NCI-H1105 treated with DMSO at 0.1 percent for 48 hours (cell line): ENCODE data around the gene PRKCD.

Experiments
- DNase-seq: peaks from one replicate; lab custom pipeline; 2025; lab: John Stamatoyannopoulos, UW

Gene PRKCD

DNA sequence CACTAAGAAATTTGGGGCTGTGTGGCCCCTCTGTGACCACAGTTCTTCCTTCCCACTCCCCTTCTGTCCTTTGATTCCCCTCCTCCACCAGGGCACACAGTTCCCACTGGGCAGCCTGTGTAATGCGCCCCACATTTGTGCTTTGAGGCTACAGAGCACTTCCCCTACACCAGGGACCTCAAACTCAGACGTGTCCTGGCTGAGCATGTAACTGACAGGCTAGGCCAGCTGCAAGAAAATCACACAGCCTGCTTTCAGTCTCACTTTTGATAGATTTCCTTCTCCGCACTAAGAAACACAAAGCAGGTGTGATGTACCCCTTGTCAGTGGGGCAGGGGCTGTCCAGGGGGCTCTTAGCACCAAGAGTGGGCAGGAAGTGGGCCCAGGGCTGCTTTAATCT is 29.6 kb downstream of the PRKCD start:
- DNase-seq: no peak

DNA sequence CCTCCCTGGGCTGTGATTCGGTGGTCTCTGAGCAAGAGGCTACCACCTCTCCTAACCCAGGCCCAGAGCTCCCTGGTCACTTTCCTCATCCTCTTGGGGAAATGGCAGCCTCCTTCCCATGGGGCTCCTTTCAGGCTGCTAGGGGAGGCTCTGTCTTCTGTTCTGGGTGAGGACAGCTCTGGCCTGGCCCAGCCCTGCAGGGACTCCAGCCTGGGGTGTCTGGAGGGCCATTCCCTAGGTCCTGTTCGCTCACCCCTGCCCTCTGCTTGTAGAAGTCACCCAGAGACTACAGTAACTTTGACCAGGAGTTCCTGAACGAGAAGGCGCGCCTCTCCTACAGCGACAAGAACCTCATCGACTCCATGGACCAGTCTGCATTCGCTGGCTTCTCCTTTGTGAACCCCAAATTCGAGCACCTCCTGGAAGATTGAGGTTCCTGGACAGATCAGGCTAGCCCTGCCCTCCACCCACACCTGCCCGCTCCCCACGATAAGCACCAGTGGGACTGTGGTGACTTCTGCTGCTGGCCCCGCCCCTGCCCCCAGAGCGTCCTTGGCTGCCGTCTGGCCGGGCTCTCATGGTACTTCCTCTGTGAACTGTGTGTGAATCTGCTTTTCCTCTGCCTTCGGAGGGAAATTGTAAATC is 30.9 kb downstream of the PRKCD start:
- no peak for DNase-seq

DNA sequence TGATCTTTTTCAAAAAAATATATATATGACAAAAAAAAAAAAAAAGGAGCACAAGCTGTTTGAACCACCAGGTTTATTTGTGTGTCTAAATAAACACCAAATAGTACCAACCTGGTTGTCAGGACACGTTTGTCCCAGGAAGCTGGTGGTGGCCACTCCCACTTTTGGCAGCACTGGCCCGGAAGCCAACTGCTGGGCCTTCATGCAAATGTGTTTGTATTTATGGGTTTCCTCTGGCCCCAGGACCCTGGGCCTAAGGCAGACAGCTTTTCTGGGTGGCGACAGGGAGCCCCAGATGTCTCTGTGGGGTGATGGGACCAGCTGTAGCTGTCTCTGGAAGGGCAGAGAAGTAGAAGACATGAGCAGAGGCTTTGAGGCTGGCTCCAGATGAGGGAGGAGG is 31.6 kb downstream of the PRKCD start:
- no peak for DNase-seq

DNA sequence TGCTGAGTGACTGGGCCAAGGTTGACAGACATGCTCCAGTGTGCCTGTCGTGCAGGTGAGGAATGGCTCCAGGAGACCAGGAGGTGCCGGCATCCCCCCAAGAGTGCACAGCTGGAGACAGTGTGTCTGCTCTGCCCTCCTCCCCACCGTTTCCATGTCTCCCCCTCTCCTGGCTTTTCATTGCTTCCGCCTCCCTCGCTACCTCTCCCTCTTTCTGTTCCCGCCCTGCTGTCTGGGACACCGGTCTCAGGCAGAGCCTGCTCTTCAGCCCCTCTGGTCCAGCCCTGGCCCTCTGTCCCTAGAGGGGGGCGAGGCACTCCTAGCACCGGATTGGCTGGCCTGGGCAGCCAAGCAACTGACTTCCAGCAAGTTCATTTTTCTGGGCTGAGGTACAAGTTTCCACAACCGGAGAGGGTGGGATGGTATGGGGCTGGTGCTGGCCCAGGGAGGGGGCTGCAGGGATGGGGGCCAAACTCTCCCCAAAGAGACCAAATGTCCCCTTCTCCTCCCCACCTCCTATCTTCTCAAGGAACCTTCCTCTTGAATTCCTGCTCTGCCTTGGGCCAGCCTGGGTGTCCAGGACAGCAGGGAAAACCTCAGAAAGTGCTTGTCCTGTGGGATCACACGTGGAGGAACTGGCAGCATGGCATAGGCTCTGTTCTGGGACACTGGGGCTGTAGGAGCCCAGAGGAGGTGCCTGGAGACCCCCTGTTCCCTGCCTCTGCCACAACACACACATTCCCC is 32.6 kb downstream of the PRKCD start:
- no peak for DNase-seq

DNA sequence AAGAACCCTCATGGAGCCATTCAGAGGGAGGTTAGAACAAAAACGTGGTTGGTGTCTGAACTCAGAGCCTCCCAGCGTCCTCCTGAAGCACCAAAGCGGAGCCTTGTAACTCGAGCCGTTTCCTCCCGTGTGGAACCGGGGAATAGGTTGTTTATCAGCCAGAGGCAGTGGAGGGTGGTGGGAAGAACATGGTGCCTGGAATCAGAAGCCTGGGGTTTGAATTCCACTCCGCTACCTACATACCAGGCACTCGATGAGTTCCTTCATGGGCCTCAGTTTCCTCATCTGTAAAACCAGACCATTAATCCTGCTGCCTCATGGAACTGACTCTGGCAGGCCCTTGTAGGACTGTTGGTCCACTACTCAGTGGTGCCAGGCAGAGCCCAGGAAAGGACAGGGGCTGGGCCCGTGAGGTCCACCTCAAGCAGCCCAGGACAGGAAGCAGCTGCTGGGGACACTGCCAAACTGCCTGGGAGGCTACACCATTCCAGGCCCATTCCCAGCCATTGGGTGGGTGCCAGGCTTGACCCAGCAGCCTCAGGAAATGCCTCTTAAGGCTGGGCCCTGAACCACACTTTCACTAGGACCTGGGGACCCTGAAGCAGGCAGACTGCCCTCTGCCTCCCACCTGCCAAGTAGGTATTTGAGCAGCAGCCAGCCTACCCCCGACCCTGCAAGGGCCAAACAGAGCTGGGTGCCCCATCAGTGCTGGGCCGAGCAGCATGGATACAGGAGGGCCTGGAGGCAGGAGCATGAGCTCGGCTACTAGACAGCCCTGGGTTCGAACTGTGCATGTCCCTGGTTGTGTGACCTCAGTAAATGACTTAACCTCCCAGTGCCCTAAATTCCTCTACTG is 33.4 kb downstream of the PRKCD start:
- DNase-seq: no peak

DNA sequence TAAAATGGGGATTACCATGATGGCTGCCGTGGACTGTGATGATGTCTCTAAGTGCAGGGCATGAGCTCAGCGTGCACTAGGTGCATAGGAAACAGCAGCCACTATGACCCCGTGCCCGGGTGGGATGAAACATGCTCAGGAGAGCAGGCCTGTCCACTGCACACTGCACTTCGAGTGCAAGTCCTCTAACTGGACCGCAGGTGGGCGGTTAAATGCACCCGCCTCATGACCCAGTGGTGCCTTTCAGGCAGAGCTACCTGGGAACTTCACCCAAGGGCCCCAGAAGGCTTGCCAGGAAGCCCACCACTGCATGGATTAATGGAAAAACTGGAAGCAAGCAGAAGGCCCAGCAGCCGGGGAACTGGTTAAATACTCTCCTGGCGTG is 34.0 kb downstream of the PRKCD start:
- no peak for DNase-seq

DNA sequence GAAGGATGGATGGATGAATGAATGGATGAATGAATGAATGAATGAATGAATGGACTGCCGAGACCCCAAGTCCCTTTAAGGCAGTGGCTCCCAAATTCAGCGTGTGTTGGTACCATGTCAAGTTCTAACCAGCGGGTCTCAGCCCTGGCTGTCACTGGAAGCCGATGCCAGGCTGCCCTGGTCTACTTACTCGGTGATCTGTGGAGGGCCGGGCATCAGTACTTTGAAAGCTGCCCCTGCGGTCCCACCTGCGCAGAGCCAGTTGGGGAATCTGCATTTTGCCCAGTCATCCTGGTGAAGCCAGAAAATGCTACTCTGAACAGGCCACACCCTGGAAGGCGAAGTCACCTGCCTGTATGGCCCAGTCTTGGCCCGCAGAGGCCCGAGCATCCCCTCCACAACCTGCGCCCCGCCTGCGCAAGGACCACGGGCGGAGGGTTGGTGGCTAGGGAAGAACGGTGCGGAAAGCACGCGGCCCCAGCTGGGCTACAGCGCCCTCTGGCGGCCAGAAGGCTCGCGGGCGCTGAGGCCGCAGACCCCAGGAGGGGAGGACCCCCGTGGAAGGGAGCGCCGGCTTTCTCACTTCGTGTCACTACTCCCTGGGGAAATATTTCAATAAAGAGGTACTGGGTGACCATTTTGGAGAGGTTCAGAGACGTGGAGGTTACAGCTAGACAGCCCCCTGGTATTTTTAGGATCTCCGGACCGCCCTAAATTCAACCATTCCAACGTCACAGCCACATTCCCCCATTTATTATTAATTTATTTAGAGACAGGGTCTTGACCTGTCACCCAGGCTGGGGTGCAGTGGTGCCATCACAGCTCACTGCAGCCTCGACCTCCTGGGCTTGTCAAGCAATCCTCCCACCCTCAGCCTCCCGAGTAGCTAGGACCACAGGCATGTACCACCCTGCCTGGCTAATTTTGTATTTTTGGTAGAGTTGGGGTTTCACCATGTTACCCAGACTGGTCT is 34.9 kb downstream of the PRKCD start:
- DNase-seq: no peak

DNA sequence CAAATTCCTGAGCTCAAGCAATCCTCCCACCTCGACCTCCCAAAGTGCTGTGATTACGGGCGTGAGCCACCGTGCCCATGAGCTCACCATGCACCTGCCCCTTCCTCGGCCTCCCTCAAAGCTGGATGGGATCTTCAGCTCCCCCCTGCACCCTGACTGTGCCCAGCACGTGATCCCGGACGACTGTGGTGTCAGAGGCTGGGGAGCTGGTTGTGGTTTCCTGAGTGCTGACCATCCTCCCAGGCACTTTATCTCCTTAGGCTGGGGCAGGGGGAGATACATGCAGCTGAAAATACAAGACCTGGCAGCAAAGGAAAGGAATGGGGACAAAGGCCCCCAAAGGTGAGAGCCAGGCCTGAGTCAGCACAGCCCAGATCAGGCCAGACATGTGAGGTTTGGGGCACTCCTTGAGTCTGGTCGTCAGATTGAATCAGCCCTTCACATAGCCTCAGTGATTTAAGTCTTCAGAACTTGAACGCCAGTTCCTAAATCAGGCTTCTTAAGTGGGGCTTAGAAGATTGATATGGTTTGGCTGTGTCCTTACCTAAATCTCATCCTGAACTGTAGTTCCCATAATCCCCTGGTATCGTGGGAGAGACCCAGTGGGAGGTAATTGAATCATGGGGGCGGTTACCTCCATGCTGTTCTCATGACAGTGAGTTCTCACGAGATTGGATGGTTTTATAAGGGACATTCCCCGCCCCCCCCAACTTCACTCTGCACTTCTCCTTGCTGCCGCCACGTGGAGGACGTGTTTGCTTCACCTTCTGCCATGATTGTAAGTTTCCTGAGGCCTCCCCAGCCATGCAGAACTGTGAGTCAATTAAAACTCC is 35.8 kb downstream of the PRKCD start:
- DNase-seq: no peak

DNA sequence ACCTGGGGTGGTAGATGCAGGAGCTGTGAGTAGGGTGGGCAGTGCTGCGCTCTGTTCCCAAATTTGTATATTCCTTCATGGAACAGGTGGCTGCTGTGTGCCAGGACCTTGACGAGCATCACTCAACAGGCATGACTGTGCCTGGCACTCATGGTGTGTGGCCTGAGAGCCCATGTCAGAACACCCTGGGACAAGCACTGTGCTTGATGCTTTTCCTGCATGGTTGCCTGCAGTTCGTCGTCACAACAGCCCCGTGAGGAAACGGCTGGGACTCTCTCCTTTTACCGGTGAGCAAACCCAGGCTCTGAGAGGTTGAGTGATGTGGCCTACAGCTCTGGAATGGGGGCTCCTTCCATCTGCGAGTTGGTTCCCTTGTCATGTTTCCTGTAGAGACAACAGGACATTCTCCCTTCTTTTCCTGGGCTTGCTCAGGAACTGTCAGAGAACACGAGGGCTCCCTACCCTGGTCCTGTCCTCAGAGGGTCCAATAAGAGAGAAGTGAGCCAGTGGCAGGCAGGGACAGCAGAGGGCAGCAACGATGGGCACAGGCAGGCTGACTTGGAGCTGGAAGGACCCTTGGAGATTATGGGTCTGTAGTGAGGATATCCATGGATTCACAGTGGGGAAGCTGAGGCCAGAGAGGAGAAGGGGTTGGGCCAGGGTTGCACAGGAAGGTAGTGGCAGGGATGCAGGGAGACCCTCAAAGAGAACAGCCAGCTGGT is 37.4 kb downstream of the PRKCD start:
- no peak for DNase-seq

DNA sequence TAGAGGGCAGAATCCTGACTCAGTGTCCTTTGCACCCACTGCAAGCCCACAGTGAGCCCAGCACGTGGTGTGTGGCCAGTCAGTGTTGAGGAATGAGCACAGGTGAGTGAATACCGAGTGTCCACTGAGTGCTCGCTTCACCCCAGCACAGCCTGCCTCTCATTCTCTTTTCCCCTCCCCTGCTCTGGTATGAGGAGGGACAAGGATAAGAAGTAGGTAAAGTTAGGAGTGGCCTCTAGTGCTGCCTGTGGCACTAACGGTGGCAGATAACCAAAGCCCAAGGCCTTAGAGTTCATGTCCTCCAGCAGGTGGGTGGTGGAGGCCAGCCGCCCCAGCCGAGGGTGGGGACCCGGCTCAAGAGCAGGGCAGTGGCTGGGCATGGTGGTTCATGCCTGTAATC is 38.0 kb downstream of the PRKCD start:
- DNase-seq: no peak

DNA sequence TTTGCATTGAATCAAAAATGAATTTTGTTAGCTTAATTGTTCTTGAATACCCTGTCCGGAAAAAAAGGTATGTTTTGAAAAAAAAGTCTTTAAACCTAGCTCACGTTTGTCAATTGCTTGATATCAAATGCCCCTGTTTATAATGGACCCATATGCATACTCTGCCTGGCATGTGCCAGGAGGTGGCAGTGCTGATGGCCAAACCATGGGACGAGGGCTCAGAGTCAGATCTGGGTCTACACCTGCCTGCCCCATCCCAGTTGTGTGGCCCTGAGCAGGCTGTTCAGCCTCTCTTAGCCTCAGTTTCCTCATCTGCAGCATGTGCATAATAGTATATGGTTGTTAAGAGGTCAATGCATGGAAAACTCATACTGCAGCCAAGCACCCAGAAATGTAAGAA is 38.8 kb downstream of the PRKCD start:
- no peak for DNase-seq

DNA sequence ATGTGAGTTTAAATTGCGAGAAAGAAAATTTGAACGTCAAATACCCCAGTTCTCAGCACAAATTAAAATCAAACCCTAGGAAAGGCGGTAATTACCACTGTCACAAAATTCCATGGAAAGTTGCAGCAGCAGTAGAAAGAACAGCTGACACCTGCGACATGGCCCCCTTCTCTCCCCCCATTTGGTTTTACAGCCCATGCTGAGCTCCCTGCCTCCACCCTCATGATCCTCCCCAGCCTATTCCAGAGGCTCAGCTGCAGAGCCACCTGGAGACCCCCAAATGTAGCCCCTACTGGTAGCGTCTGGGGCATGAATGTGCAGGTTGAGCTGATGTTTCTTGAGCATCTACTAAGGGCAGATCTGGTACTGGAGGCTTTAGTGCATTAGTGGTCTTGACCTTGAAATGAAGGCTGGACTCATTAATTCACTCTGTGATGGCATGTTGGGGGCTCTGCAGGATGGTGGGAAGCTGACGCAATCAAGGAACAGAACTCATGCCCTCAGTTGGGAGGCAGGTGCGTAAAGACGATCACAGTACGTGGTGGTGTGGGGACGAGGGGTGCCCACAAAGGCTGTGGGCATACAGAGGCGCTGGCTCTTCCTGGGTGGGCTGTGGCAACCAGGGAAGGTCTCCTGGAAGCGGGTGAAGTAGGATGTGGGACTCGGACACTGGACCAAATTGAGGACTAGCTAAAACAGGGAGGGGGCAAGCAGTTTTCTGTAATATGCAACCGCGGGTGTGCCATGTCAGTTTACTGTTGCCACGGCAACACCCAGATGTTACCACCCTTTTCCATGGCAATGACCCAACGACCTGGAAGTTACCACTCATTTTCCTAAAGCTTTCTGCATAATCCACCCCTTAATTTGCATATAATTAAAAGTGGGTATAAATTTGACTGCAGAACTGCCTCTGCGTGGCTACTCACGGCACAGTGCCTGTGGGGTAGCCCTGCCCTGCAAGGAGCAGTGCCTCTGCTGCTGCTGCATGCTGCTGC is 39.8 kb downstream of the PRKCD start:
- DNase-seq: no peak

DNA sequence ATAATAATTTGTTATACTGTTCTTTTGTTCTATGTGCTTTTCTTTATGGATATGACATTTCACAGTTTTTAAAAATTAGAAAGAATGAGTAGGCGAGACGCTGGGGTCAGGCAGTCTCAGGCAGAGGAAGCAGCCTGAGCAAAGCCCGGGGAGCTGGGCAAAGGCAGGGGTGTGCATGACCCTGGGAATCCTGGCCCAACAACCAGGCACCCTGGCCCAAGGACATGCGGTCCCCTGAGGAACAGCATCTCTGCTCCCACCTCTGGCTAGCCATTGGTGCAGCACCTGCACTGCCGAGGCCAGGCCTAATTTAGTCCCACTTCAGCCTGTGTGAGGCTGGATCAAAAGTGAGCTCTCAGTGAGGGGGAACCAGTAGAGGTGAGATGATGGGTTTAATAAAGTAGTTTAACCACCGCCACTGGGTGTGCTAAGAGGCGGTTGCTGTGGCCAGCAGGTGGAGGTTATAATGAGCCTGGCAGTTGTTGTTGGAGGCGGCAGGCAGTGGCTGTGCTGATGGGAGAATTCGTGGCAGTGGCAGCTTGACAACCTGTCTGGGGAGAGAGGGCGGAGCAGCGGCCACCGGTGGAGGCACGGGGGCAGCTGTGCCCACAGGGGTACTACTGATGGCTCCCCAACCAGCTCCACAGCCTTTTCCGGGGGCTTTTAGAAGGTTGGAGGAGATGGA is 41.5 kb downstream of the PRKCD start:
- no peak for DNase-seq

DNA sequence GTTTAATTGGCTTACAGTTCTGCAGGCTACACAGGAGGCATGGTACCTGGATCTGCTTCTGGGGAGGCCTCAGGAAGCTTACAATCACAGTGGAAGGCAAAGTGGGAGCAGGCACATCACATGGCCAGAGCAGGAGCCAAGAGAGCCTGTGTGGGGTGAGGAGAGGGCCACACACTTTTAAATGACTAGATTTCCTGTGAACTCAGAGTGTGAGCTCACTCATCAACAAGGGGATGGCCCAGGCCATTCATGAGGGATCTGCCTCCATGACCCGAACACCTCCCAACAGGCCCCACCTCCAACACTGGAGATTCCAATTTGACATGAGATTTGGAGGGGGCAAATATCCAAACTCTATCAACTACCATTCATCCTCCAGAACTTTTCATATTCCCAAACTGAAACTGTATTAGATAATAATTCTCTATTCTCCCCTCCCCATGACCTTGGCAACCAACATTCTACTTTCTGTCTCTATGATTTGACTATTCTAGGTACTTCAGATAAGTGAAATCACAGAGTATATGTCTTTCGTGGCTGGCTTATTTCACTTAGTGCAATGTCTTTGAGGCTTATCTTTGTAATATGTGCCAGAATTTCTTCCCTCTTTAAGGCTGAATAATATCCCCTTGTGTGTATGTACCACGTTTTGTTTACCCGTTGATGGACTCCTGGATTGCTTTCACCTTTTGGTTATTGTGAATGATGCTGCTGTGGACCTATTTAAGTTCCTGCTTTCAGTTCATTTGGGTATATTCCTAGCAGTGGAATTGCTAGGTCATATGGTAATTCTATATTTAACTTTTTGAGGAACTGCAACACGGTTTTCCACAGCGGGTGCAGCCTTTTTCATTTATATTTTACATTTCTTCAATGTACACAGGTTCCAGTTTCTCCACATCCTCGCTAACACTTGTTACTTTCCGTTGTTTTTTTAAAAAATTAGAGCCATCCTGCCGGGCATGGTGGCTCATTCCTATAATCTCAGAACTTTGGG is 51.0 kb downstream of the PRKCD start:
- DNase-seq: no peak

DNA sequence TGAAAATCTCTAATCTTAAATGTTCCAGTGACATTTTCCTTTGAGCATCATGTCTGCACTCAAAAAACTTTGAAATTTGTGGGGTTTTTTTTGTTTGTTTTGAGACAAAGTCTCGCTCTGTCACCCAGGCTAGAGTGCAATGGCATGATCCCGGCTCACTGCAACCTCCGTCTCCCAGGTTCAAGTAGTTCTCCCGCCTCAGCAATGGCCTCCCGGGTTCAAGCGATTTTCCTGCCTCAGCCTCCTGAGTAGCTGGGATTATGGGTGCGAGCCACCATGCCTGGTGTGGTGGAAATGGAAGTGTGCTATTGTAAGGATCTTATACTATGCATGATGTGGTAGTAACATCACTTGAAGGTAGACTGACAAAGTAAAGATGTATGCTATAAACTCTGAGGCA is 52.3 kb downstream of the PRKCD start:
- DNase-seq: no peak

DNA sequence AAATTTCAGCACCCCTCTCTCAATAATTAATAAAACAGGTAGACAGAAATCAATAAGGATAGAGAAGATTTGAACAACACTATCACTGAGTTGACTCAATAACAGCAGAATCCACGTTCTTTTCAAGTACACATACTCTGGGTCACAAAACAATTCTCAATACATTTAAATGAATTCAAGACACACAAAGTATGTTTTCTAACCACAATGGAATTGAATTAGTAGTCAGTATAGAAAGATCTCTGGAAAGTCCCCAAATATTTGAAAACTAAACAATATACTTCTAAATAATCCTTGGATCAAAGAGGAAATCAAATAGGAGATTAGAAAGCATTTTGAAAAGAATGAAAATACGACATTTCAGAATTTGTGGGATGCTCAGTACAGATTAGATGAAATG is 54.8 kb downstream of the PRKCD start:
- DNase-seq: no peak

DNA sequence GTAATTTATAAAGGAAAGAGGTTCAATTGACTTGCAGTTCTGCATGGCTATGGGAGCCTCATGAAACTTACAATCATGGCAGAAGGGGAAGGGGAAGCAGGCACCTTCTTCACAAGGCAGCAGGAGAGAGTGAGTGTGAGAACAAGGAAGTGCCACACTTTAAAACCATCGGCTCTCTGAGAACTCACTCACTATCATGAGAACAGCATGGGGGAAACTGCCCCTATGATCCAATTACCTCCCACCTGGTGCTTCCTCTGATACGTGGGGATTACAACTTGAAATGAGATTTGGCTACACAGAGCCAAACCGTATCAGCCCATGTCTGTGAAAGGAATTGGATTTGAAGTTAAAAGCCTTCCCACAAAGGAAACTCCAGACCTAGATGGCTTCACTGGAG is 55.7 kb downstream of the PRKCD start:
- DNase-seq: no peak
